GM13976 (cell line): Measurements from ENCODE around the gene TMCO4.

Experiments
- DNase-seq: peaks from one replicate; pipeline ENCODE4 v3.0.0; 2012; ENCODE audit warnings: low spot score
- CTCF ChIP-seq: IDR thresholded peaks from 2 replicates; pipeline ENCODE4 v1.5.1; 2012; ENCODE audit warnings: borderline replicate concordance, mild to moderate bottlenecking; ENCODE audit not compliant: insufficient read depth; ENCODE audit errors: extremely low read depth, missing control alignments, control extremely low read depth
- in situ Hi-C: fragments of 300-500 bp; cut with MboI; formaldehyde crosslinking; loops from one replicate; pipeline ENCODE4 v1.12.0; 2022; ENCODE audit warnings: low sequenced_read_pairs, mixed read lengths, inconsistent platforms; ENCODE audit not compliant: unreplicated experiment

Gene TMCO4

GRCh38 chr1:19737104-19737825, 62.5 kb downstream of the TMCO4 start:
- no peak for DNase-seq
- in situ Hi-C loops, result no loop called here
- TF ChIP-seq CTCF, result no peak

GRCh38 chr1:19735440-19736127, 64.1 kb downstream of the TMCO4 start:
- TF ChIP-seq CTCF, result no peak
- in situ Hi-C loops, result no loop called here
- no peak for DNase-seq

GRCh38 chr1:19734472-19734999, 65.2 kb downstream of the TMCO4 start:
- no peak for DNase-seq
- in situ Hi-C loops, result no loop called here

GRCh38 chr1:19734056-19734455, 65.7 kb downstream of the TMCO4 start:
- TF ChIP-seq CTCF, result no peak
- in situ Hi-C loops, result no loop called here
- DNase-seq, result no peak

More at GRCh38 chr1:19734472-19734999, 65.2 kb downstream of the TMCO4 start:
- TF ChIP-seq CTCF, result no peak

GRCh38 chr1:19733615-19734014, 66.1 kb downstream of the TMCO4 start:
- in situ Hi-C loops, result no loop called here
- TF ChIP-seq CTCF, result no peak
- DNase-seq, result no peak

- no peak for DNase-seq
- TF ChIP-seq CTCF, result no peak
- in situ Hi-C loops, result no loop called here
Observed at GRCh38 chr1:19731311-19731821, 68.3 kb downstream of the TMCO4 start.
